ENCODE measurements around the gene EMP3. TPM values are rescaled to one million over a fixed set of nuclear protein-coding genes. Genes with fewer than 3 reads are reported as not detected.

The EMP3 gene
- total RNA-seq, 2 donors from 2014 or later = 5.9 to 38.6 TPM

DNA sequence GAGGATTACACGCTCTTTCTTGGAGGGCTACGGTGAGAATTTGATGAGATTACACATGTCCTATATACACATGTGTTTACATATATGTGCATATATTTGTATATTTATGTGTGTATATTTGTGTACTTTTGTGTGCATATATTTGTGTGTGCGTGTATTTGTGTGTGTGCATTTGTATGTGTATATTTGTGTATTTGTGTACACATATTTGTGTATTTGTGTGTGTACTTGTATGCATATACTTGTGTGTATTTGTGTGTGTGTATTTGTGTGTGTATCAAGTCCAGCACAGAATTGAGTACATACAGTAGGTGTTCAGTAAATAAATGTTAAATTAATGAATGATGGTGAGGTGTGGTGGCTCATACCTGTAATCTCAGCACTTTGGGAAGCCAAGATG lies 36.6 kb downstream of the EMP3 start:
- intact Hi-C loops (cut with DNase I) = loop anchor here (2.0 kb wide), 1 partner anchor 29 kb away; no protein-coding TSS in a partner anchor
- no peak for DNase-seq (ENCODE audit: low spot score)
- TF ChIP-seq, protein P1, sequence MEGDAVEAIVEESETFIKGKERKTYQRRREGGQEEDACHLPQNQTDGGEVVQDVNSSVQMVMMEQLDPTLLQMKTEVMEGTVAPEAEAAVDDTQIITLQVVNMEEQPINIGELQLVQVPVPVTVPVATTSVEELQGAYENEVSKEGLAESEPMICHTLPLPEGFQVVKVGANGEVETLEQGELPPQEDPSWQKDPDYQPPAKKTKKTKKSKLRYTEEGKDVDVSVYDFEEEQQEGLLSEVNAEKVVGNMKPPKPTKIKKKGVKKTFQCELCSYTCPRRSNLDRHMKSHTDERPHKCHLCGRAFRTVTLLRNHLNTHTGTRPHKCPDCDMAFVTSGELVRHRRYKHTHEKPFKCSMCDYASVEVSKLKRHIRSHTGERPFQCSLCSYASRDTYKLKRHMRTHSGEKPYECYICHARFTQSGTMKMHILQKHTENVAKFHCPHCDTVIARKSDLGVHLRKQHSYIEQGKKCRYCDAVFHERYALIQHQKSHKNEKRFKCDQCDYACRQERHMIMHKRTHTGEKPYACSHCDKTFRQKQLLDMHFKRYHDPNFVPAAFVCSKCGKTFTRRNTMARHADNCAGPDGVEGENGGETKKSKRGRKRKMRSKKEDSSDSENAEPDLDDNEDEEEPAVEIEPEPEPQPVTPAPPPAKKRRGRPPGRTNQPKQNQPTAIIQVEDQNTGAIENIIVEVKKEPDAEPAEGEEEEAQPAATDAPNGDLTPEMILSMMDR (IDR thresholded peaks at IDR 0.05) = no peak
- TF ChIP-seq POLR2AphosphoS5 (IDR thresholded peaks at IDR 0.05) (no peak), POLR2A (IDR thresholded peaks at IDR 0.05) (no peak)
- Histone ChIP-seq H3K27ac (no peak overlapping the region), H3K4me1 (replicated peaks) (peaks cover 3% of the 10 kb centered on the region), H3K36me3 (no peaks in the 10 kb centered on the region), H3K27me3 (replicated peaks; ENCODE audit: insufficient read depth) (no peaks in the 10 kb centered on the region), H3K9me3 (no peaks in the 10 kb centered on the region), H3K4me3 (no peak overlapping the region)
- 96% methylated on average over 3 of the region's 3 CpGs for WGBS

DNA sequence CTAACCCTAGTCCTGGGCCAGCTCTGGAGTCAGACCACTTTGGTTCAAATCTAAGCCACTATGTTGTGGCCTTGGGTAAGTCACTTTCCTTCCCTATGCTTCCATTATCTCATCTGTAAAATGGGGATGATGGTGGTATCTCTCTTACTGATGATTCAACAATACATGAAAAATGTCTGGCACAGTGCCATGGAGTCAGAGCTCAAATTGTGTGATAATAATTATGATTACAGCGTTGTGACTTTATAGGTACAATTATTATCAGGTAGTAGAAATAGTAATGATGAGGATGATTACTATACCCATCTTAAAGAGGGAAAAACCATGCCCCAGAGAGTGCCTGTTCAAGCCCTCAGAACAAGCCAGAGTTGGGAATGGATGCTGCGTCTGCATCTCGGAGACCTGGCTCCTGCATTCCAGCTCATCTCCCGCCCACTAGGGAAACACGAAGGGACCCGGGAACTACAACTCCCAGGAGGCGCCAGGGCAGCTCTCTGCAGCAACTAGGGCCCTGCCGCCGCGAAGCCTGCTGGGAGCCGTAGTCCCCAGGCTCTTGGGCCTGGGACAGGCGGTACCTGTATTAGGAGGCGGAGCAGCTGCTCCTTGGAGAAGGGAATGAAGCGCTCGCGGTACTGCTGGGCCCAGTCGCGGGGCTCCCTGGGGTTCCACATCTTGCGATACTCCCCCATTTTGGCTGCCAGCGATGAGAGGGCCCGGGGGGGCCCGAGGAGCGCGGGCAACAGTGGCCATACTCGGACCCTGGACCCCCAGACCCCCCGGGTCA lies 37.6 kb downstream of the EMP3 start:
- no peaks in the 10 kb centered on the region for H3K27me3 ChIP-seq (replicated peaks; ENCODE audit: insufficient read depth)
- intact Hi-C loops (cut with DNase I) = loop anchor here (2.0 kb wide), 1 partner anchor 30 kb away; no protein-coding TSS in a partner anchor

DNA sequence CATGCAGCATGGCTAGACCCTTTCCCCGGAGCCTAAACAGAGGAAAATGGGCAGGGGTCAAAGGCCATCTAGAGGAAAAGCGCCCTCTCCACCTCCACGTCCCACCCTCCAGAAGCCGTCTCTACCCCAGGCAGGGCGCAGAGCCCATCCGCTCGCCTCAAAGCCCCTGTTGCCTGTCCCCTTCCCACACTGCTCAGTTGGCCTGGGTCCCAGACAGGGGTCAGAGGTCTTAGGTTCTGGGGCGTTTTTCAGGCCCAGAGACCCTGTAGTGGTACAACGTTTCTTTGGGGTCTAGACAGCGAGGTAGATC lies 38.1 kb downstream of the EMP3 start:
- Histone ChIP-seq H3K4me3 (peak overlapping the region; percentile 40 to 43), H3K27ac (peak overlapping the region; percentile 90 to 92), H3K9me3 (no peaks in the 10 kb centered on the region), H3K36me3 (no peaks in the 10 kb centered on the region), H3K4me1 (replicated peaks) (peaks cover 3% of the 10 kb centered on the region), H3K27me3 (replicated peaks; ENCODE audit: insufficient read depth) (no peaks in the 10 kb centered on the region)
- intact Hi-C loops (cut with DNase I) = loop anchor here (2.0 kb wide), 1 partner anchor 31 kb away; no protein-coding TSS in a partner anchor
- TF ChIP-seq POLR2A (IDR thresholded peaks at IDR 0.05) = no peak
- TF ChIP-seq, protein P1 (IDR thresholded peaks at IDR 0.05) = no peak
- TF ChIP-seq POLR2AphosphoS5 (IDR thresholded peaks at IDR 0.05) = no peak
- no peak for DNase-seq (ENCODE audit: low spot score)
- 0% methylated on average over 9 of the region's 10 CpGs for WGBS

More for the DNA sequence above, 37.6 kb downstream of the EMP3 start:
- H3K4me1 ChIP-seq (replicated peaks) = peaks cover 3% of the 10 kb centered on the region
- WGBS = 5% methylated on average over 18 of the region's 26 CpGs
- peak overlapping the region; percentile 90 to 92 for H3K27ac ChIP-seq
- peak overlapping the region; percentile 40 to 43 for H3K4me3 ChIP-seq
- DNase-seq (ENCODE audit: low spot score) = peak; percentile 96
- TF ChIP-seq, protein P1 (IDR thresholded peaks at IDR 0.05) = peak in 2 of 4 experiments; percentile 39 to 54
- peak; percentile 95 for TF ChIP-seq POLR2AphosphoS5 (IDR thresholded peaks at IDR 0.05)
- peak; percentile 42 for TF ChIP-seq POLR2A (IDR thresholded peaks at IDR 0.05)
- H3K36me3 ChIP-seq = no peaks in the 10 kb centered on the region
- H3K9me3 ChIP-seq = no peaks in the 10 kb centered on the region

DNA sequence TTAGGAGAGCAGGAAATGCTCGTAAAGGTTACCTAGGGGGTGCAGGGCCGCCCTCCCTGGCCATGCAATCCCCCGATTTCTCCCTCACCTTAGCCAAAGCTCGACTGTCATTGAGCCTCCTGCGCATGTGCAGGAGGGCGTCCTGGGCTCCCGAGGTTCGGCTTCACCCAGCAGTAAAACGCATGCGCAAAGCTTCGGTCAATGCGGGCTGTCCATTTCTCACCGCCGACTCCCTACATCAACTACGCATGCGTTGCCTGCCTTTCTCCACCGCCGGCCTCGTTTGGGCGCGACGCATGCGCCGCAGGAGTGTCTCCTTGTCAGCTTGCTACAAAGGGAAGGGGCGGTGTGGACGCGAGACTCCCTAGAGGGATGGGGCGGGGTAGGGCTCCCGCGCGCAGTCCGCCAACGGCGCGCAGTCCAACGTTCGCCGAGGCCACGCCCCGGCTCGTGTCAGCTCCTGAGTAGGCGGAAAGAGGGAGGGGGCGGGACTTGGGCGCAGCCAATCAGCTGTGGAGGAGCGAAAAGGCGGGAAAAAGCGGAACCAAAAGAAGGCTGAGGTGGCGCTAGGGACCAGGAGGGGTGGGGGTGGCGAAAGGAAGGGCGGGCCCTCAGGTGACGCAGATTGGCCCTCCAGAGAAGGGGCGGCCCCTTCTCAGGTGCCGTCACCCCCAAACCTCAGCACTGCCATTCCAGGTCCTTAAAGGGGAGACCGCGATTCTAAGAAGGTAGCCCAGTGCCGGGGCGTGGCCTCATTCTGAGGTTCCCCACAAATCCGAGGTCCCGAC lies 38.7 kb downstream of the EMP3 start, which contains the start of the genes SYNGR4 and TMEM143:
Gene SYNGR4, plus strand, starts transcription at position 558 of the 788 bp plus-strand sequence. CDS start 1,476 bp downstream, outside the sequence.
Gene TMEM143, minus strand, starts transcription at position 131 of the 788 bp plus-strand sequence. Its CDS starts 20 bp downstream, at position 111.
- Histone ChIP-seq H3K4me1 (replicated peaks) (peaks cover 3% of the 10 kb centered on the region), H3K4me3 (peak within 1 kb of the TSS; percentile 40 to 43), H3K27ac (peak within 1 kb of the TSS; percentile 90 to 92), H3K36me3 (no peaks in the 10 kb centered on the region), H3K27me3 (replicated peaks; ENCODE audit: insufficient read depth) (no peaks in the 10 kb centered on the region), H3K9me3 (no peaks in the 10 kb centered on the region)
- WGBS = under 1% methylated on average over 58 of the region's 59 CpGs
- intact Hi-C loops (cut with DNase I) = loop anchor here (2.0 kb wide), 2 partner anchors 31 to 39 kb away; partner anchors contain the start of gene EMP3
- TF ChIP-seq, protein P1 (IDR thresholded peaks at IDR 0.05) = peak in 1 of 4 experiments; percentile 30
- TF ChIP-seq POLR2AphosphoS5 (IDR thresholded peaks at IDR 0.05) (peak; percentile 100), POLR2A (IDR thresholded peaks at IDR 0.05) (peak; percentile 43)
- peak; percentile 98 for DNase-seq (ENCODE audit: low spot score)
